Posterior cingulate gyrus (tissue), 11 donors: ENCODE results near the gene TRIM46.
A peak's percentile ranks its signal among the peaks of the same experiment; 100 is the strongest.

ENCODE experiments used
- DNase-seq, 10 donors: peaks; one replicate each; pipeline versions ENCODE4 v3.0.0 to v3.0.0-alpha.2; 2020 to 2021; ENCODE audit warnings: mixed read lengths in 3 of 10
- intact Hi-C: fragments of 100-400 bp; cut with DNase I; formaldehyde crosslinking; loops from one replicate; pipeline ENCODE4 v1.15.1; 2023

TRIM46 gene

GRCh38 chr1:155169541-155169940 is 4.1 kb upstream of the TRIM46 start:
- intact Hi-C loops, result no loop called here

GRCh38 chr1:155170101-155170785 is 3.4 kb upstream of the TRIM46 start:
- no peak for DNase-seq

More at GRCh38 chr1:155169541-155169940, 4.1 kb upstream of the TRIM46 start:
- DNase-seq, result no peak

GRCh38 chr1:155170806-155171205 is 2.8 kb upstream of the TRIM46 start:
- intact Hi-C loops, result no loop called here
- peak in 1 of 10 donors; percentile 10 for DNase-seq

More at GRCh38 chr1:155170101-155170785, 3.4 kb upstream of the TRIM46 start:
- intact Hi-C loops, result no loop called here

GRCh38 chr1:155171836-155172731 is 1.6 kb upstream of the TRIM46 start:
- intact Hi-C loops, result no loop called here

GRCh38 chr1:155172732-155173477 is 744 bp upstream of the TRIM46 start, which contains the start of gene KRTCAP2:
TSS of gene KRTCAP2 (minus strand) at chr1:155173304. CDS start at chr1:155173224, 80 bp downstream.
- intact Hi-C loops, result no loop called here
- DNase-seq, result peak; percentile 94 to 99 (median 96)

More at GRCh38 chr1:155171836-155172731, 1.6 kb upstream of the TRIM46 start:
- no peak for DNase-seq

GRCh38 chr1:155174324-155175280 is 953 bp downstream of the TRIM46 start:
- DNase-seq, result peak in 9 of 10 donors; percentile 23 to 92 (median 56)
- intact Hi-C loops, result no loop called here

- peak in 2 of 10 donors; percentile 65 to 69 for DNase-seq
- intact Hi-C loops, result no loop called here
Observed at GRCh38 chr1:155175281-155175926, 1.8 kb downstream of the TRIM46 start.

GRCh38 chr1:155175927-155176371 is 2.3 kb downstream of the TRIM46 start:
- peak in 3 of 10 donors; percentile 78 to 85 (median 78) for DNase-seq
- intact Hi-C loops, result no loop called here

- DNase-seq, result peak; percentile 75 to 98 (median 90)
- intact Hi-C loops, result no loop called here
Observed at GRCh38 chr1:155176544-155177071, 3.0 kb downstream of the TRIM46 start.

- intact Hi-C loops, result no loop called here
- DNase-seq, result peak in 2 of 10 donors; percentile 23 to 37
Observed at GRCh38 chr1:155177192-155177917, 3.7 kb downstream of the TRIM46 start.

GRCh38 chr1:155177918-155178281 is 4.3 kb downstream of the TRIM46 start:
- intact Hi-C loops, result no loop called here
- peak in 1 of 10 donors; percentile 70 for DNase-seq

GRCh38 chr1:155178441-155179111 is 4.9 kb downstream of the TRIM46 start:
- peak in 2 of 10 donors; percentile 54 to 56 for DNase-seq
- intact Hi-C loops, result no loop called here

- intact Hi-C loops, result no loop called here
- DNase-seq, result peak in 2 of 10 donors; percentile 59 to 63
Observed at GRCh38 chr1:155179112-155180031, 5.7 kb downstream of the TRIM46 start.

- DNase-seq, result peak in 2 of 10 donors; percentile 37 to 48
- intact Hi-C loops, result no loop called here
Observed at GRCh38 chr1:155181371-155182051, 7.9 kb downstream of the TRIM46 start.

- intact Hi-C loops, result no loop called here
- peak in 2 of 10 donors; percentile 35 to 44 for DNase-seq
Observed at GRCh38 chr1:155182052-155182550, 8.5 kb downstream of the TRIM46 start.
